SU-DHL-6 (cell line): Measurements from ENCODE around the gene CDIPT.

ENCODE experiments used
- EZH2phosphoT487 ChIP-seq: fragments of 200-600 bp; sonication (generic), shearing (Covaris generic); conservative IDR thresholded peaks from 2 replicates; pipeline ENCODE4 v1.6.1; 2018; ENCODE audit warnings: mild to moderate bottlenecking, antibody characterized with exemption, low read length, moderate library complexity, mixed read lengths
- TF ChIP-seq, protein P1 (sequence below): fragments of 200-600 bp; sonication (generic); IDR thresholded peaks from one replicate; pipeline ENCODE4 v1.5.1; 2017; ENCODE audit warnings: antibody characterized with exemption, mild to moderate bottlenecking, low read length, moderate library complexity; ENCODE audit not compliant: insufficient read depth, poor library complexity, severe bottlenecking

DNA sequence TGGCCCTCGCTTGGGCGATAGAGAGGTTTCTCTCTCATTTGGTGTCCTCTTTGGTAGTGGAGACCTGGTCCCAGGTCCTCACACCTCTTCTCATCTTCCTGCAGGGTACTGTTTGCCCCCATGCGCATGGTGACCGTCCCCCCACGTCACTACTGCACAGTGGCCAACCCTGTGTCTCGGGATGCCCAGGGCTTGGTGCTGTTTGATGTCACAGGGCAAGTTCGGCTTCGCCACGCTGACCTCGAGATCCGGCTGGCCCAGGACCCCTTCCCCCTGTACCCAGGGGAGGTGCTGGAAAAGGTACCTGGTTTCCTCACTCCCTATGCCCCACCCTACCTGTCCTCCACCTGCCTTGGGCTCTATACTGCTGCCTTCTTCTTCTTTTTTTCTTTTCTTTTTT is 32.3 kb downstream of the CDIPT start:
- TF ChIP-seq, protein P1, sequence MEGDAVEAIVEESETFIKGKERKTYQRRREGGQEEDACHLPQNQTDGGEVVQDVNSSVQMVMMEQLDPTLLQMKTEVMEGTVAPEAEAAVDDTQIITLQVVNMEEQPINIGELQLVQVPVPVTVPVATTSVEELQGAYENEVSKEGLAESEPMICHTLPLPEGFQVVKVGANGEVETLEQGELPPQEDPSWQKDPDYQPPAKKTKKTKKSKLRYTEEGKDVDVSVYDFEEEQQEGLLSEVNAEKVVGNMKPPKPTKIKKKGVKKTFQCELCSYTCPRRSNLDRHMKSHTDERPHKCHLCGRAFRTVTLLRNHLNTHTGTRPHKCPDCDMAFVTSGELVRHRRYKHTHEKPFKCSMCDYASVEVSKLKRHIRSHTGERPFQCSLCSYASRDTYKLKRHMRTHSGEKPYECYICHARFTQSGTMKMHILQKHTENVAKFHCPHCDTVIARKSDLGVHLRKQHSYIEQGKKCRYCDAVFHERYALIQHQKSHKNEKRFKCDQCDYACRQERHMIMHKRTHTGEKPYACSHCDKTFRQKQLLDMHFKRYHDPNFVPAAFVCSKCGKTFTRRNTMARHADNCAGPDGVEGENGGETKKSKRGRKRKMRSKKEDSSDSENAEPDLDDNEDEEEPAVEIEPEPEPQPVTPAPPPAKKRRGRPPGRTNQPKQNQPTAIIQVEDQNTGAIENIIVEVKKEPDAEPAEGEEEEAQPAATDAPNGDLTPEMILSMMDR: no peak
- TF ChIP-seq EZH2phosphoT487: no peak
